ES-I3 (cell line): ENCODE results near the gene WWOX.

Experiments used
- H3K36me3 ChIP-seq: 2 replicates; pipeline ENCODE4 v1.6.1; 2013; ENCODE audit warnings: mild to moderate bottlenecking, low read length, control low read depth, moderate library complexity; ENCODE audit not compliant: insufficient read depth
- H3K4me1 ChIP-seq: 2 replicates; pipeline ENCODE4 v1.6.1; 2013; ENCODE audit warnings: mild to moderate bottlenecking, control low read depth, low read length; ENCODE audit not compliant: insufficient read depth
- H3K9ac ChIP-seq: 2 replicates; pipeline ENCODE4 v1.6.1; 2013; ENCODE audit warnings: low read depth, mild to moderate bottlenecking, low read length, moderate library complexity
- H3K9me3 ChIP-seq: 2 replicates; pipeline ENCODE4 v1.6.1; 2013; ENCODE audit warnings: mild to moderate bottlenecking, low read length, moderate library complexity; ENCODE audit not compliant: control insufficient read depth, insufficient read depth

WWOX gene

GRCh38 chr16:79171504-79171903, 1072.0 kb downstream of the WWOX start:
- Histone ChIP-seq H3K36me3 (no peaks in the 10 kb centered on the region), H3K9me3 (peaks cover 4% of the 10 kb centered on the region; the same call in 1 of the 2 replicates), H3K4me1 (peaks cover 13% of the 10 kb centered on the region), H3K9ac (no peak overlapping the region)

GRCh38 chr16:79171931-79172705, 1072.7 kb downstream of the WWOX start:
- H3K36me3 ChIP-seq, result no peaks in the 10 kb centered on the region
- H3K9me3 ChIP-seq, result peaks cover 4% of the 10 kb centered on the region; the same call in 1 of the 2 replicates
- H3K4me1 ChIP-seq, result peaks cover 13% of the 10 kb centered on the region
- H3K9ac ChIP-seq, result no peak overlapping the region

- peaks cover 13% of the 10 kb centered on the region for H3K4me1 ChIP-seq
- H3K9ac ChIP-seq, result no peak overlapping the region
- no peaks in the 10 kb centered on the region for H3K9me3 ChIP-seq
- H3K36me3 ChIP-seq, result no peaks in the 10 kb centered on the region
Observed at GRCh38 chr16:79172976-79173500, 1073.6 kb downstream of the WWOX start.

- Histone ChIP-seq H3K36me3 (no peaks in the 10 kb centered on the region), H3K4me1 (peaks cover 11% of the 10 kb centered on the region), H3K9ac (no peak overlapping the region), H3K9me3 (no peaks in the 10 kb centered on the region)
Observed at GRCh38 chr16:79173919-79174318, 1074.5 kb downstream of the WWOX start.

GRCh38 chr16:79175286-79176057, 1076.0 kb downstream of the WWOX start:
- Histone ChIP-seq H3K9me3 (no peaks in the 10 kb centered on the region), H3K9ac (no peak overlapping the region), H3K36me3 (no peaks in the 10 kb centered on the region), H3K4me1 (no peaks in the 10 kb centered on the region; the same call in 1 of the 2 replicates)

GRCh38 chr16:79177018-79177417, 1077.6 kb downstream of the WWOX start:
- Histone ChIP-seq H3K36me3 (no peaks in the 10 kb centered on the region), H3K9ac (no peak overlapping the region), H3K4me1 (no peaks in the 10 kb centered on the region; the same call in 1 of the 2 replicates), H3K9me3 (no peaks in the 10 kb centered on the region)

- H3K4me1 ChIP-seq, result no peaks in the 10 kb centered on the region
- H3K9ac ChIP-seq, result no peak overlapping the region
- H3K36me3 ChIP-seq, result no peaks in the 10 kb centered on the region
- H3K9me3 ChIP-seq, result no peaks in the 10 kb centered on the region
Observed at GRCh38 chr16:79181419-79181818, 1082.0 kb downstream of the WWOX start.

GRCh38 chr16:79182616-79183015, 1083.2 kb downstream of the WWOX start:
- Histone ChIP-seq H3K9ac (no peak overlapping the region), H3K9me3 (no peaks in the 10 kb centered on the region), H3K4me1 (no peaks in the 10 kb centered on the region), H3K36me3 (no peaks in the 10 kb centered on the region)

GRCh38 chr16:79183571-79183970, 1084.1 kb downstream of the WWOX start:
- no peaks in the 10 kb centered on the region for H3K9me3 ChIP-seq
- no peak overlapping the region for H3K9ac ChIP-seq
- 0 out of 2 replicates have a peak, but pooled peaks cover 6% of the 10 kb centered on the region for H3K4me1 ChIP-seq
- no peaks in the 10 kb centered on the region for H3K36me3 ChIP-seq

GRCh38 chr16:79184464-79185030, 1085.1 kb downstream of the WWOX start:
- Histone ChIP-seq H3K4me1 (0 out of 2 replicates have a peak, but pooled peaks cover 7% of the 10 kb centered on the region), H3K9me3 (no peaks in the 10 kb centered on the region), H3K9ac (no peak overlapping the region), H3K36me3 (no peaks in the 10 kb centered on the region)

- Histone ChIP-seq H3K36me3 (no peaks in the 10 kb centered on the region), H3K4me1 (0 out of 2 replicates have a peak, but pooled peaks cover 7% of the 10 kb centered on the region)
Observed at GRCh38 chr16:79185711-79186110, 1086.3 kb downstream of the WWOX start.

GRCh38 chr16:79186196-79186595, 1086.7 kb downstream of the WWOX start:
- H3K36me3 ChIP-seq, result no peaks in the 10 kb centered on the region
- 0 out of 2 replicates have a peak, but pooled peaks cover 7% of the 10 kb centered on the region for H3K4me1 ChIP-seq
- no peak overlapping the region for H3K9ac ChIP-seq
- no peaks in the 10 kb centered on the region for H3K9me3 ChIP-seq

More at GRCh38 chr16:79185711-79186110, 1086.3 kb downstream of the WWOX start:
- no peaks in the 10 kb centered on the region for H3K9me3 ChIP-seq
- no peak overlapping the region for H3K9ac ChIP-seq

- Histone ChIP-seq H3K4me1 (0 out of 2 replicates have a peak, but pooled peaks cover 7% of the 10 kb centered on the region), H3K36me3 (no peaks in the 10 kb centered on the region), H3K9ac (no peak overlapping the region), H3K9me3 (no peaks in the 10 kb centered on the region)
Observed at GRCh38 chr16:79188115-79188738, 1088.8 kb downstream of the WWOX start.

- no peak overlapping the region for H3K9ac ChIP-seq
- no peaks in the 10 kb centered on the region for H3K36me3 ChIP-seq
- H3K4me1 ChIP-seq, result 0 out of 2 replicates have a peak, but pooled peaks cover 7% of the 10 kb centered on the region
- H3K9me3 ChIP-seq, result no peaks in the 10 kb centered on the region
Observed at GRCh38 chr16:79188739-79189122, 1089.3 kb downstream of the WWOX start.
